Measurements from ENCODE around the gene HIGD2B. TPM values are rescaled to one million over a fixed set of nuclear protein-coding genes. Genes with fewer than 3 reads are reported as not detected.
"Not testable (repeated sequence)": the region's sequence is repeated elsewhere in the genome, so short reads cannot be mapped to it uniquely, and the experiment has no call there.

The HIGD2B gene
- total and polyA plus RNA-seq, 2 donors from 2014 or later, result not detected

DNA sequence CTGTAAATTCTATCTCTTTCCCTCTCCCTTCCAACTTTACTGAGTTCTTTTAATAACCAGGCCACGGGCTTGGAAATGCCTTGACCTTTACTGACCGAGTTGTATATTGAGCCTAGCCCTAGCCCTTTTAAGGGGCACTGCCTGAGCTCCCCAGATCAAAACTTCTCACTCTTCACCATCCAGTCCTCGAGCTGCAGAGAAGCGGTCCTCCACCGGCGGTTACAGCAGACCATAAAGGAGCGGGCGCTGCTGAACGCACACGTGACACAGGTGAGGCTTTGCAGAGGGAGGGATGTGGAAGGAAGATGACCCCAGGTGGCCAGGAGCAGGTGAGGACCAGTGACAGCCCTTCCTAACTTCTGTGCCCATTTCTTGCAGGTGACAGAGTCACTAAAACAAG lies 24.9 kb downstream of the HIGD2B start:
- H3K27ac ChIP-seq (ENCODE audit: low read depth in 2 of 2, low read length in 2 of 2); H3K27me3 ChIP-seq (ENCODE audit: control insufficient read depth, insufficient read depth, low read length); FAIRE-seq; H3K4me3 ChIP-seq (ENCODE audit: low read length in 3 of 3); H3K9ac ChIP-seq (ENCODE audit: low read length in 3 of 3); intact Hi-C loops (cut with DNase I); H3K9me3 ChIP-seq (ENCODE audit: control insufficient read depth in 2 of 3, insufficient read depth in 1 of 3, low read length in 3 of 3); H3K36me3 ChIP-seq (ENCODE audit: control insufficient read depth in 2 of 3, insufficient read depth in 3 of 3, low read length in 3 of 3); DNase-seq; H3K4me1 ChIP-seq (ENCODE audit: control insufficient read depth in 2 of 3, insufficient read depth in 2 of 3, low read depth in 1 of 3, low read length in 3 of 3): not testable (repeated sequence)

GRCh38 chr15:72656014-72656413 lies 30.0 kb downstream of the HIGD2B start:
- H3K27me3 ChIP-seq (ENCODE audit: control insufficient read depth, insufficient read depth, low read length); DNase-seq; H3K4me1 ChIP-seq (ENCODE audit: control insufficient read depth in 2 of 3, insufficient read depth in 2 of 3, low read depth in 1 of 3, low read length in 3 of 3); H3K36me3 ChIP-seq (ENCODE audit: control insufficient read depth in 2 of 3, insufficient read depth in 3 of 3, low read length in 3 of 3); intact Hi-C loops (cut with DNase I); H3K9ac ChIP-seq (ENCODE audit: low read length in 3 of 3); H3K9me3 ChIP-seq (ENCODE audit: control insufficient read depth in 2 of 3, insufficient read depth in 1 of 3, low read length in 3 of 3); H3K4me3 ChIP-seq (ENCODE audit: low read length in 3 of 3); FAIRE-seq; H3K27ac ChIP-seq (ENCODE audit: low read depth in 2 of 2, low read length in 2 of 2): not testable (repeated sequence)

DNA sequence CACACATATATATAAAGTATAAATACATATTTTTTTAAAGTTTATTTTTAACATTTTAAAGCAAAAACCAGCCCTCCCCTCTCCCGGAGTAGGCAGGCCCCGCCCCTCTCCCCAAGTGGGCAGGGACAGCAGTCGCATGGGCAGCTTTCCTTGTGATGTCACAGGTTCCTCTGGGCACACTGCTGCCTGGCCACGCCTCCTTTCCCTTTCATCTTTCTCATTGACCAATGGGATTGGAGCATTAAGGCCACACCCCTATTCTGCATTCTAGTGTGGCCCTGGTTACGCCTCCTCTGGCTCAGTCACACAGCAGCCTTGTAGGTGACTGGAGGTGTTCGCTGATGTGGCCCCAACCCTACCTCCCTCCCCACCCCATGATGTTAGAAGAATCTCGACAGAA lies 31.6 kb downstream of the HIGD2B start, which contains the start of gene GOLGA6B:
Gene GOLGA6B (plus strand): TSS at position 301 of the 400 bp plus-strand sequence. CDS start 41 bp downstream, at position 342.
- H3K4me3 ChIP-seq (ENCODE audit: low read length in 3 of 3); H3K27me3 ChIP-seq (ENCODE audit: control insufficient read depth, insufficient read depth, low read length); H3K27ac ChIP-seq (ENCODE audit: low read depth in 2 of 2, low read length in 2 of 2); H3K36me3 ChIP-seq (ENCODE audit: control insufficient read depth in 2 of 3, insufficient read depth in 3 of 3, low read length in 3 of 3); H3K4me1 ChIP-seq (ENCODE audit: control insufficient read depth in 2 of 3, insufficient read depth in 2 of 3, low read depth in 1 of 3, low read length in 3 of 3); DNase-seq; FAIRE-seq; H3K9ac ChIP-seq (ENCODE audit: low read length in 3 of 3); intact Hi-C loops (cut with DNase I); H3K9me3 ChIP-seq (ENCODE audit: control insufficient read depth in 2 of 3, insufficient read depth in 1 of 3, low read length in 3 of 3): not testable (repeated sequence)

DNA sequence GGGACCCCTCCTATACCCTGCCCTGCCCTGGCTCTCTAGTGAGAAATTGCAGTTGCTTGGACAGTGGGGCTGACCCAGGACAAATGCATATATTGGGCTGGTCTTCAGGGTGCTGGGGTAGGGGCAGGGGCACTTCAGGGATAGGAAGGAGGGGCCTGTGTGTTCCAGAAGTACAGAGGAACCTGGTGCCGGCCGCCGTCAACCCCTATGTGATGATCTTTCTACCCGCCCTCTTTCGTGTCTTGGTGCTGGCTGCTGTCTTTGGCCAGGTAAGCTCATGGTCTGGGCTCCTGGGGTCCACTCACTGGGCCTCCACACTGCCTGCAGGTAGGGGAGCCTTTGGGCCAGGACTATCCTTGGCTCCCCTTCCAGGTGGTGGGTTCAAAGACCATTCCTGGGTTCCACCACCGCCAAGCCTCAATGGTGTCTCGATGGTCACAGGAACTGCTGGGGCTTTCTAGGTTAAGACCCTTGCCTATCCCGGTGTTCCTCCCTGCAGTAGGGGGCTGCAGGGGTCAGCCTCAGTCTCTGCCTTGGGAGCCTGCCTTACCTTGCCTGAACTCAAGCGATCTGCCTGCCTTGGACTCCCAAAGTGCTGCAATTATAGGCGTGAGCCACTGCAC lies 37.2 kb downstream of the HIGD2B start:
- FAIRE-seq; H3K9ac ChIP-seq (ENCODE audit: low read length in 3 of 3); intact Hi-C loops (cut with DNase I); H3K27me3 ChIP-seq (ENCODE audit: control insufficient read depth, insufficient read depth, low read length); H3K27ac ChIP-seq (ENCODE audit: low read depth in 2 of 2, low read length in 2 of 2); DNase-seq; H3K36me3 ChIP-seq (ENCODE audit: control insufficient read depth in 2 of 3, insufficient read depth in 3 of 3, low read length in 3 of 3); H3K9me3 ChIP-seq (ENCODE audit: control insufficient read depth in 2 of 3, insufficient read depth in 1 of 3, low read length in 3 of 3); H3K4me3 ChIP-seq (ENCODE audit: low read length in 3 of 3); H3K4me1 ChIP-seq (ENCODE audit: control insufficient read depth in 2 of 3, insufficient read depth in 2 of 3, low read depth in 1 of 3, low read length in 3 of 3): not testable (repeated sequence)

GRCh38 chr15:72642271-72642670 lies 43.7 kb downstream of the HIGD2B start:
- H3K27me3 ChIP-seq (ENCODE audit: control insufficient read depth, insufficient read depth, low read length); H3K36me3 ChIP-seq (ENCODE audit: control insufficient read depth in 2 of 3, insufficient read depth in 3 of 3, low read length in 3 of 3); DNase-seq; H3K9ac ChIP-seq (ENCODE audit: low read length in 3 of 3); H3K27ac ChIP-seq (ENCODE audit: low read depth in 2 of 2, low read length in 2 of 2); FAIRE-seq; H3K4me1 ChIP-seq (ENCODE audit: control insufficient read depth in 2 of 3, insufficient read depth in 2 of 3, low read depth in 1 of 3, low read length in 3 of 3); intact Hi-C loops (cut with DNase I); H3K9me3 ChIP-seq (ENCODE audit: control insufficient read depth in 2 of 3, insufficient read depth in 1 of 3, low read length in 3 of 3); H3K4me3 ChIP-seq (ENCODE audit: low read length in 3 of 3): not testable (repeated sequence)

DNA sequence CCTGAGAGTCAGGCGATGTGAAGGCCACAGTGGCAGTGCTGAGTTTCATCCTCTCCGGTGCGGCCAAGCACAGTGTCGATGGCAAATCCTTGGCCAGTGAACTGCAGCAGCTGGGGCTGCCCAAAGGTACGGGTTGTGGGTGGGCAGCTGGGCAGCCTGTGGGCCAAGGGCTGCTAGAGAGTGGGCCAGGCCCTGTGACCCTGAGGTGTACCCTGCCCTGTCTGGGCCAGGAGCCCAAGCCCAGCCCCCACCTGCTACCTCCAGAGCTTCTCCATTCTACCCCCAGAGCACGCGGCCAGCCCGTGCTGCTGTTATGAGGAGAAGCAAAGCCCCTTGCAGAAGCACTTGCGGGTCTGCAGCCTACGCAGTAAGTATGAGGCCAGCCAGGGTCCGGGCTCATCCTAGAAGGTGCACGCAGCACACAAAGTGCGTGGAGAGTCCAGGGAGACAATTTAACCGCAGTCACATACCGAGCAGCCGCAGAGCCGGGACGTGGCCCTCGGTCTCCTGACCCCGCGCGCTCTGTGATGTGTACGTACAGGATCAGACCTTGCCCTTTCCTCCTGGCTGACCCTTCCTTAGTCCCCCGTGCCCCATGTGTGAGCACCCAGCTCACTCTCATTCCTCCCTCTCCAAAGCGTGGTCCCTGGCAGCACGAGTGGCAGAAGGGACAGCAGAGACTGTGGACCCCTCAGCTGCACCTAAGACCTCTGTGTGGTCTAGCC lies 46.1 kb downstream of the HIGD2B start:
- DNase-seq; intact Hi-C loops (cut with DNase I); H3K27me3 ChIP-seq (ENCODE audit: control insufficient read depth, insufficient read depth, low read length); H3K36me3 ChIP-seq (ENCODE audit: control insufficient read depth in 2 of 3, insufficient read depth in 3 of 3, low read length in 3 of 3); H3K27ac ChIP-seq (ENCODE audit: low read depth in 2 of 2, low read length in 2 of 2); H3K9me3 ChIP-seq (ENCODE audit: control insufficient read depth in 2 of 3, insufficient read depth in 1 of 3, low read length in 3 of 3); H3K9ac ChIP-seq (ENCODE audit: low read length in 3 of 3); H3K4me1 ChIP-seq (ENCODE audit: control insufficient read depth in 2 of 3, insufficient read depth in 2 of 3, low read depth in 1 of 3, low read length in 3 of 3); FAIRE-seq; H3K4me3 ChIP-seq (ENCODE audit: low read length in 3 of 3): not testable (repeated sequence)

GRCh38 chr15:72636519-72637282 lies 49.3 kb downstream of the HIGD2B start:
- H3K4me1 ChIP-seq (ENCODE audit: control insufficient read depth in 2 of 3, insufficient read depth in 2 of 3, low read depth in 1 of 3, low read length in 3 of 3); H3K9me3 ChIP-seq (ENCODE audit: control insufficient read depth in 2 of 3, insufficient read depth in 1 of 3, low read length in 3 of 3); H3K9ac ChIP-seq (ENCODE audit: low read length in 3 of 3); H3K27me3 ChIP-seq (ENCODE audit: control insufficient read depth, insufficient read depth, low read length); FAIRE-seq; H3K27ac ChIP-seq (ENCODE audit: low read depth in 2 of 2, low read length in 2 of 2); intact Hi-C loops (cut with DNase I); H3K4me3 ChIP-seq (ENCODE audit: low read length in 3 of 3); H3K36me3 ChIP-seq (ENCODE audit: control insufficient read depth in 2 of 3, insufficient read depth in 3 of 3, low read length in 3 of 3): not testable (repeated sequence)
- DNase-seq, result peak; percentile 85 to 97 (median 89)

- FAIRE-seq; H3K9ac ChIP-seq (ENCODE audit: low read length in 3 of 3); H3K9me3 ChIP-seq (ENCODE audit: control insufficient read depth in 2 of 3, insufficient read depth in 1 of 3, low read length in 3 of 3); intact Hi-C loops (cut with DNase I); DNase-seq; H3K4me3 ChIP-seq (ENCODE audit: low read length in 3 of 3); H3K27me3 ChIP-seq (ENCODE audit: control insufficient read depth, insufficient read depth, low read length); H3K36me3 ChIP-seq (ENCODE audit: control insufficient read depth in 2 of 3, insufficient read depth in 3 of 3, low read length in 3 of 3); H3K27ac ChIP-seq (ENCODE audit: low read depth in 2 of 2, low read length in 2 of 2); H3K4me1 ChIP-seq (ENCODE audit: control insufficient read depth in 2 of 3, insufficient read depth in 2 of 3, low read depth in 1 of 3, low read length in 3 of 3): not testable (repeated sequence)
Observed at GRCh38 chr15:72629068-72629570, 56.9 kb downstream of the HIGD2B start.
